Uterus (tissue), 4 donors: ENCODE data around the gene NCOR2. TPM values are rescaled to one million over a fixed set of nuclear protein-coding genes. Genes with fewer than 3 reads are reported as not detected.

ENCODE experiments used
- DNase-seq, 2 donors: peaks; one replicate each; pipeline ENCODE4 v3.0.0-alpha.2; 2019 to 2020
- H3K27ac ChIP-seq, 2 donors: fragments of 200-600 bp; sonication (generic); 1 replicate in 1 of 2; 2 replicates in 1 of 2; pipeline ENCODE4 v1.5.1; 2016 to 2018
- H3K27me3 ChIP-seq, 2 donors: fragments of 200-600 bp; sonication (generic); one replicate each; pipeline ENCODE4 v1.5.1; 2018 to 2019; ENCODE audit warnings: control low read depth in 1 of 2
- H3K36me3 ChIP-seq, 2 donors: fragments of 200-600 bp; sonication (generic); one replicate each; pipeline ENCODE4 v1.5.1; 2019; ENCODE audit warnings: control low read depth in 1 of 2
- H3K4me1 ChIP-seq, 2 donors: fragments of 200-600 bp; sonication (generic); one replicate each; pipeline ENCODE4 v1.5.1; 2018 to 2019; ENCODE audit warnings: control low read depth in 1 of 2
- H3K4me3 ChIP-seq, 2 donors: fragments of 200-600 bp; sonication (generic); 1 replicate in 1 of 2; 2 replicates in 1 of 2; pipeline ENCODE4 v1.5.1; 2018 to 2019; ENCODE audit warnings: mild to moderate bottlenecking in 1 of 2
- H3K9me3 ChIP-seq, 2 donors: fragments of 200-600 bp; sonication (generic); one replicate each; pipeline ENCODE4 v1.5.1; 2019; ENCODE audit warnings: control low read depth in 1 of 2
- CTCF ChIP-seq, 4 experiments: fragments of 200-600 bp in 2 of 4; fragments of 450-650 bp in 2 of 4; sonication (generic) in 2 of 4; IDR thresholded peaks; one replicate each; pipeline ENCODE4 v1.5.1; 2016 to 2019; ENCODE audit warnings: antibody characterized with exemption in 4 of 4, mild to moderate bottlenecking in 2 of 4, moderate library complexity in 1 of 4
- POLR2A ChIP-seq, 2 donors: fragments of 450-650 bp; IDR thresholded peaks; one replicate each; pipeline ENCODE4 v1.6.1; 2016; ENCODE audit warnings: antibody characterized with exemption in 2 of 2, mild to moderate bottlenecking in 1 of 2, moderate library complexity in 1 of 2
- intact Hi-C: fragments of 100-400 bp; cut with DNase I; formaldehyde crosslinking; loops from one replicate; pipeline ENCODE4 v1.15.1; 2023; ENCODE audit warnings: low total_unique reads
- total RNA-seq, 4 donors: library from RNA; depleted of rRNA in 3 of 4; stranded (reverse); fragments of >200 nt in 3 of 4; gene quantifications; one replicate each; pipeline versions ENCODE4 v1.1.0 to v1.2.4, GENCODE V29; 2014 to 2023
- donor health status: DM: yes; HTN: yes; CAD: no.

The NCOR2 gene
- total RNA-seq, 4 donors from 2014 or later, result 65.1 to 436 (median 102) TPM

- TF ChIP-seq CTCF (IDR thresholded peaks at IDR 0.05) (no peak), POLR2A (IDR thresholded peaks at IDR 0.05) (no peak)
- DNase-seq, result no peak
- intact Hi-C loops, result no loop called here
These were observed 31.9 kb upstream of the NCOR2 start for GRCh38 chr12:124599074-124599999.

GRCh38 chr12:124597041-124597440, 29.6 kb upstream of the NCOR2 start:
- DNase-seq, result no peak
- Histone ChIP-seq H3K36me3 (no peaks in the 10 kb centered on the region), H3K4me1 (no peaks in the 10 kb centered on the region), H3K27ac (no peak overlapping the region), H3K4me3 (no peak overlapping the region), H3K9me3 (no peaks in the 10 kb centered on the region), H3K27me3 (no peaks in the 10 kb centered on the region)
- intact Hi-C loops, result no loop called here
- TF ChIP-seq POLR2A (IDR thresholded peaks at IDR 0.05), result no peak
- TF ChIP-seq CTCF (IDR thresholded peaks at IDR 0.05), result no peak

More at GRCh38 chr12:124599074-124599999, 31.9 kb upstream of the NCOR2 start:
- Histone ChIP-seq H3K27me3 (no peaks in the 10 kb centered on the region), H3K4me3 (no peak overlapping the region), H3K9me3 (no peaks in the 10 kb centered on the region), H3K27ac (no peak overlapping the region), H3K36me3 (no peaks in the 10 kb centered on the region), H3K4me1 (no peaks in the 10 kb centered on the region)

- Histone ChIP-seq H3K9me3 (no peaks in the 10 kb centered on the region), H3K4me3 (no peak overlapping the region), H3K27me3 (no peaks in the 10 kb centered on the region), H3K4me1 (no peaks in the 10 kb centered on the region), H3K27ac (no peak overlapping the region), H3K36me3 (no peaks in the 10 kb centered on the region)
- intact Hi-C loops, result no loop called here
- no peak for TF ChIP-seq POLR2A (IDR thresholded peaks at IDR 0.05)
- TF ChIP-seq CTCF (IDR thresholded peaks at IDR 0.05), result no peak
- DNase-seq, result no peak
These were observed 28.0 kb upstream of the NCOR2 start for GRCh38 chr12:124595444-124595843.

GRCh38 chr12:124594851-124595250, 27.4 kb upstream of the NCOR2 start:
- Histone ChIP-seq H3K4me3 (no peak overlapping the region), H3K4me1 (no peaks in the 10 kb centered on the region), H3K27ac (no peak overlapping the region), H3K9me3 (no peaks in the 10 kb centered on the region), H3K36me3 (no peaks in the 10 kb centered on the region), H3K27me3 (no peaks in the 10 kb centered on the region)
- no peak for DNase-seq
- TF ChIP-seq CTCF (IDR thresholded peaks at IDR 0.05) (no peak), POLR2A (IDR thresholded peaks at IDR 0.05) (no peak)
- intact Hi-C loops, result no loop called here

GRCh38 chr12:124593851-124594401, 26.5 kb upstream of the NCOR2 start:
- intact Hi-C loops, result no loop called here
- TF ChIP-seq POLR2A (IDR thresholded peaks at IDR 0.05), result no peak
- TF ChIP-seq CTCF (IDR thresholded peaks at IDR 0.05), result no peak
- Histone ChIP-seq H3K36me3 (no peaks in the 10 kb centered on the region), H3K4me1 (no peaks in the 10 kb centered on the region), H3K27me3 (no peaks in the 10 kb centered on the region), H3K9me3 (no peaks in the 10 kb centered on the region), H3K27ac (no peak overlapping the region), H3K4me3 (no peak overlapping the region)
- no peak for DNase-seq
